GM18909 (cell line): ENCODE results near the gene LDLRAD4.

ENCODE experiments used
- ATAC-seq: cut with Tn5 transposase; IDR thresholded peaks from one replicate; pipeline ENCODE4 v1.9.1; 2021; ENCODE audit warnings: mild to moderate bottlenecking; ENCODE audit not compliant: unreplicated experiment, poor library complexity

The LDLRAD4 gene

DNA sequence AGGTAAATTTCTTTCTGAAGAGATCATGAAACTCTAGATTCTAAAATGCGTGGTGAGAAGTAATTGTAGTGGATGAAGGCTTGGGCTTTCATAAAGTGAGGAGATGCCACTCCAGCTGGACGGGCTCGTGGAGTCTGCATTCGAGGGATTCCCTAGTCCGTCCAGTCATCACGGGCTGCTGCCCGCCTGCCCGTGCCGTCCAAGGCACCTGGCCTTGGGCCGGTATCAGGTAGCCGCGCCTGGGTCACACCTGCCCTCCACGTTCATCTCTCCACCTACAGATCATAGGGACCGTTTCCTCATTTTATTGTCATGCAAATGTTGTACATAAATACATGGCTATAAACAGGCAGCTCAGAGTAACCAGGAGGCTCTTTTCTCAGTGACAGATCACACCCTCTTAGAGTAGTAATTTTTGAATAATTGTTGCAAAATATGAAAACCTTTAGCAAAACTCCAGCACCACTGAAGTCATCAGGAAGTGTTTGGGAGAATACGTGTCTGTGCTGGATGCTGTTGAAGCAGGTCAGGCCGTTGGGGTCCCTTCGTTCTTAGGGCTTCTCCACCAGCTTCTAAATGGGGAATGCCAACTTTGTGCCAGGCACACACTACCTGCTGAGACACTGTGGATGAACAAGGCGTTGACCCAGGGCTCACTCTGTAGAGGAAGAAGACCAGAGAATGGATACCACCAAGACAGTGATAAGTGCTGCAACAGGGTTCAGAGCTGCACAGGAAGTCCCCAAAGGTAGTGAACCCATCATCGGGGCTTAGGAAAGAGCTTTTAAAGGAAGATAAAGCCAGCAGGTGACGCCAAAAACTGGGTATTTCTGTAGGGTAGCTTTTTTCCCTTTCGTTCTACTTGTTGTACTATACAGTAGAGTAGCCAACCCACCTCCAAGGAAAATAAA is 395.3 kb downstream of the LDLRAD4 start:
- ATAC-seq: no peak

DNA sequence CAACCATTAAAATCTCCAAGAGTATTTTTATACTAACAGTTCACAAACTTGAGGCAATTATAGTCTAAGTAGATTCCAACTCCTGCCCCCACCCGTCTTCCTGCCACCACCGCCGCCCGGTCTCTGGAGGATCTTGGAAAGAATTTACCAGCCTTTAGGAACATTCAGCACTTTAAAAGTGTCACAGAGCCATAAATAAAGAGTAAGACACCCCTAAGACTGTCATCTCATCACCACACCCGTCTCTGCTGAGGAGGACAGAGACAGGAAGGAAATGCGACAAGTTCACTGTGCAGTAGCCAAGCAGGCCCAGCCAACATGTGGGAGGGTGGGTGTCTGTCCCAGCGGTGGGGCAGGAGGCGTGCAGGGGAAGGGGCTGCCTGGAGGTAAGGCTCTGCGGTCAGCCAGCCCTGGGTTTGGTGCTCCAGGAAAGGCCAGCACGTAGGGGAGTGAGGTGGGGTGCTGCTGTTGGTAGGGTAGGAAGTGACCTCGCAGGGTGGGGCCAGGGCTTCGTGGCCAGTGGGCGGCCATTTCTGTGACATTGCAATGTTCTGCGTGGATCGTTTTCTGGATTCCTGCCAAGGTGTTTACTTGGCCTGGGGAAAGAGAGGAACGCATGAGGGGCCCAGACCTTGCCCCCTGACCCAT is 396.2 kb downstream of the LDLRAD4 start:
- no peak for ATAC-seq

DNA sequence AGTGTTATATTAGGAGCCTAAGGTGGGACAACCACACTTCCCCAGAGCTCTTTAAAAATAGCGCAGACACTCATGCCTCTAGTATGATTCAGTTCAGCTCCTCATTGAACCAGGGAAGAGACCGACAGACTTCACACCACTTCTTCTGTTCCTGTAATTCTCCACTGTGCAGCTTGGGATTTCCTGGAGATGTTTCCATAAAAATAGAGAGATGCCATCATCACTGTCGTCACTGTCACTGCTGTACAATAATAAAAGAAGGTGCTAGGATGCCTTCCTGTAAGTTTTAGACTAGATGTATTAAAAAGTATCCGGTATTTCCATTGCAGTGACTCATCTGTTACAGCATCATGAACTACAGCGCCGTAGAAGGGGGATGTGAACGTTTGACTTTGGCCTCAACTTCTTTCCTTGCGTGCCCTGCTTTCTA is 396.9 kb downstream of the LDLRAD4 start:
- ATAC-seq: no peak

DNA sequence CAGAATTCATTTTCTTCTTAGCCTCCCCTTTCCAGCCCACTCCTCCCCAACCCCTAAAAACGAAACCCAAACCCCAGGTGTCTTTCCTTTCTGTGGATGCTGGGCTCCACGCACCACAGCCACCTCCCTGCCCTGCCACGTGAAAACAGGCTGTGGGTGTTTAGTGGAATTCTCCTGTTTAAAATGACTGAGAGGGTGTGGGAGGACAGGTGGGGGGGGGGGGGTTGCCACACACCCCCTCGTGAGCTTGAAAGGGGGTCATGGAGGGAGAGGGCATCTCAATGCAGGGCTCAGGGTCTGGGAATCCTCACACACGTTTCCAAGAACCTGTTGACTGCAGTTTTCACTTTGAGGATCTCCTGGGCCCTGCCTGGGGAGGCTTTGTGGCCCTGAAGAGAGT is 397.5 kb downstream of the LDLRAD4 start:
- ATAC-seq: no peak

DNA sequence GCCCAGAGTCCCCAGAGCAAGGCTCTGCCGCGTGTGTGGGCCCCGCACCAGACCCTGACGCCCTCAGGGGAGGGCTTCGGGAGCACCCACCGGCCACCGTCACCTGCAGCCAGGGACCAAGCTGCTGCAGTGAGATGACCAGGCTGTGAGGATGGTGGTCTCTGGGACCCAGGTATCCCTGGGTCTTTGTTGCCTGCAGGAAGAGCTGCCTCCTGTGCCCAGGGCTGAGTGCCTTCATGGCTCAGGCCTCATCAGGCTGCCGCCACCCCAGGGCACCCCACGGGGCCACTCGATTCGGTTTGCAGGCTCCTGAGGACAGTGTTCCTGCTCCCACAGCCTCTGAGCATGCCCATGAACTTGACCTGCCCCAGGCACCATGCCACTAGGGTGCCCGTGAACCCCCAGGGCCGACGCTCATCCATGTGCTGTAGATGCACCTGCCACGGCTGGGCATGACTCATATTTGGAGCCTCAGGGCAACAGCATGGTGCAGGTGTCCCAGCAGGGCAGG is 398.0 kb downstream of the LDLRAD4 start:
- no peak for ATAC-seq

DNA sequence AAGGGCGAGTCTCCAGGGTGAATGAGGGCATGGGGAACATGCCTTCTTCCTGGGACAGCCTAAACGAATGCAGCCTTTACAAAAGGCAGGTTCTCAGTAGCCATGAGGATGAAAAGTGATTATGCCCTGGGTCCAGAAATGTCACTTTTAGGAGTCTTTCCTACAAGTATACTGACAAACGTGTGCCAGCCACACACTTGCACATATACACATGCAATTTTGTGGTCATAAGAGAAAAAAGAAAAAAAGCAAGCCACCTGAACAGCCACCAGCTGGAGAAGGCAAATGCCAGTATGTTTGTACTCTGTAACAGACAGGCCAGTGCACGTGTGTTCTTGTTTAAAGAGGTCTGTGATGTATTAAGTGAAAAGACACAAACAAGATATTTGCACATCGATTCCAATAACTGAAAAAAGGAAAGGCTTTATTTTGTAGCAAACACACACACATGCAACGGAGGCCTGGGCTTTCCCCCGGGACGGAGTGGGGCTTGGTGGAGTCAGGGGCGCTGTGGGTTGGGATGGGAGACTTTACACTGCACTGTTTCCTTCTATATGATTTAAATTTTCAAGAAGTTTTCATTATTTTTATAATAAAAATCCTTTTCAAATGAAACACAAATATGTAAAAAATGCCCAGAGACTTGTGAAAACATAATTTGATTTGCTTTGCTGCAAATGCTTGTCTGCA is 399.4 kb downstream of the LDLRAD4 start:
- no peak for ATAC-seq

DNA sequence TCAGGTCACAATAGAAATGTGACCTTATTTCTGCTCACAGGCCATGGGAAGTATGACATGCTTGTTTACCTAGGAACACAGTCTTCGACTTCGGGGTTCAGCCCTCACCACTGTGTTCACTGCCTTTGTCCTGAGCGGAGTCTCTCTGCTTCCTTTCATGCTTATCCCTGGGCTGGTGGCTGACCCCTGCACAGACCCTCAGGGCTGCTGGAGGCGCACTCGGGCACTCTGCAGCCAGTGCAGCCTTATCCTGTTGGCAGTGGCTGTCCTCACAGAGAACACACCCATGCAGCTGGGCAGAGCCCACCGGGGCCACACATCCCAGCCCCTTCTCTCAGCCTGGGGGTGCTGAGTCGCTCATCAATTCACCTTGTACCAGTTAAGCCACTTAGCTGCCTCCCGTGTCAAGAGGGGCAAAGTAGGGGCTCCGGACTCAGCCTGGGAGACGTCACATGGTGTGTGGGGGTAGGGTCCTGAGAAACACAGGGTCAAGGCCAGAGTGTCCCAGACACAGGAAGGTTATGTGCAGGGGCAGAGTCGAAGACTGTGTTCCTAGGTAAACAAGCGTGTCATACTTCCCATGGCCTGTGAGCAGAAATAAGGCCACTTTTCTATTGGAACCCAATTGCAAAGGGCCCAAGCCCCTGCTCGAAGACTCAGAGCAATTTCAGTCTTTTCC is 400.3 kb downstream of the LDLRAD4 start:
- ATAC-seq: no peak

DNA sequence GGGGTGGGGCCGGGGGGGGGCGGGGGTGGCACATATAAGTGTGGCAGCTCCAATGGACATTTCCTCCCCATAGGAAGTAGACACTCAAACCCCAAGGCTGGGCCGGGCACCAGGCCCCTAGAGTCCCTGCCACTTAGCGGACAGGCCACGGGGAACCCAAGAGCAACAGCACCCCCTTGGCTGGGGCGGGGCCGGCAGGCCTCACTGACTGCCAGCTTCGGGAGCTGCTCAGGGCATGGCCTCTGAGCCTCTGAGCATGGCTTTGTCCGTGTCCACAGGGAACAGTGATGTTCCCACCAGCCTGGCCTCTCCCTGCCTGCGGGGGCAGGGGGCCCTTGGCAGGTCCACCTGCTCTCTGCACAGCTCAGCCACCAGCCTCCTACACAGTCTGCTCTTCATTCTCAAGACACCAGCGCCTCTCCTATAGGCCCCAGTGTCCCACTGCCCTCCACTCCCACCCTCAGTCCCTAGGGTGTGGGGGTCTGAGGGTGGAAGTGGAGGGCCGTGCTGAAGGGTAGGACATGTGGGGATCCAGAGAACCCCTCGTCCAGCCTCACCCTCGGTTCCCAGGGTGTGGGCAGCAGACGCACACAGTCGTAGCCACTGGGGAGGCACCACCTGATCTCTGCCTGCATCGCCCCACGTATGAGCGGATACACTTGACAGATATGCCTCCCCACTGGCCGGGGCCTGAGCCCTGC is 401.1 kb downstream of the LDLRAD4 start:
- no peak for ATAC-seq

DNA sequence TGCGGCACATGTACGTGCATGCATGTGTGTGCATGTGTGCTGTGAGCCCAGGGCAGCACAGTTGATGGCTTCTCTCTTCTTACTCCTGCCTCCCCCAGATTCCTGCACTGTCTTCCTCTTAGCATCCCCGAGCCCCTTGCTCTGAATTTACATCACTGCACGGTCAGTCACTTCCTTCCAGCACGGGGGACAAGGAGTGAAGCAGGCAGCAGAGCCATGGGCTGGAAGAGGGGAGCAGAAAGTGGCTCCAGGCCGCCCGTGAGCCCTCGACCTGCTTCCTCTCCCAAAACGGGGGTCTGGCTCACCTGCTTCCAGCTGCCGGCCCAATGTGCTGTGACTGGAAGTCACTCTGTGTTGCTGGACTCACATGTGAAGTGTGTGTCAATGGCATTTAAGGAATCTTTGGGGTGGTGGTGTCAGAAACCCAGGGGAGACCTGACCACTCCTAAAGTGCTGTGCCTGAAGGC is 401.7 kb downstream of the LDLRAD4 start:
- no peak for ATAC-seq

DNA sequence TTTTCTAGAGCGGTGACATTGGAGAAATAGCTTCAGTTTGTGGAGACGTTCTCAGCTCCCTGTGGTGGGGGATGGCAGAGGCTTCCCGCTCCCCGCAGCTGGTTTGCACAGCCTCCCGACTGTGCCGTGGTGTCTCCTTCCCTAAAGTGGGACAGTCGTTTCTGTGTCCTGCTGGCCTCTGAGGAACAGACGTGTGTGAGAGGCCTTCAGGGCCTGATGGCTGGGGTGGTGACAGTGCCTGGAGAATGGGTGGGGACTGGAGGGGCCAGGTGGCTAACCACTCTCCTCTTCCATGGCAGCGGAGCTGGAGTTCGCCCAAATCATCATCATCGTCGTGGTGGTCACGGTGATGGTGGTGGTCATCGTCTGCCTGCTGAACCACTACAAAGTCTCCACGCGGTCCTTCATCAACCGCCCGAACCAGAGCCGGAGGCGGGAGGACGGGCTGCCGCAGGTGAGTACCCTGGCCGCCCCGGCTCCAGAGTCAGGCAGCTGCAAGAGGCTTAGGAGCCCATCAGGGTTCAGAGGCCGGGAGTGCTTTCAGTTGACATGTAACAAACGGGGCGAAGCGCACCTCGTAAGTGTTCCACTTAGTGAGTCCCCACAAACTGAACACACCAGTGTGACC is 402.4 kb downstream of the LDLRAD4 start:
- no peak for ATAC-seq

DNA sequence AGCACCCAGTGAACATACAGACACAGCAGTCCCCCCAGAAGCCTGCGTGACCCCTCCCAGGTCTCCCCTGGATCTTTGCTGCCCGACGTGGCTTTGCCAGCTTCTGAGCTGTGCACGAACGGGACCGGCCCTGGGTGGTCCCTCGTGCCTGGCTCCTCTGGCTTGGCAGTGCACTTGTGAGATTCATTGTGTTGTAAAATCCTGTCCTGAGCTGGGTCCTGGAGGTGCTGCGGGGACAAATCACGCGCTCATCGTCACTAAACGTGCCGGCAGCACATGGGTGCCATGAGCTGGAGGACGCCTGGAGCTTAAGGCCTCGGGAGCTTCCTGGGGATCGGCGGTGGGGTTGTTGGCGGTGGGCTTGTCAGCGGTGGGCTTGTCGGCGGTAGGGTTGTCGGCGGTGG is 402.9 kb downstream of the LDLRAD4 start:
- no peak for ATAC-seq

DNA sequence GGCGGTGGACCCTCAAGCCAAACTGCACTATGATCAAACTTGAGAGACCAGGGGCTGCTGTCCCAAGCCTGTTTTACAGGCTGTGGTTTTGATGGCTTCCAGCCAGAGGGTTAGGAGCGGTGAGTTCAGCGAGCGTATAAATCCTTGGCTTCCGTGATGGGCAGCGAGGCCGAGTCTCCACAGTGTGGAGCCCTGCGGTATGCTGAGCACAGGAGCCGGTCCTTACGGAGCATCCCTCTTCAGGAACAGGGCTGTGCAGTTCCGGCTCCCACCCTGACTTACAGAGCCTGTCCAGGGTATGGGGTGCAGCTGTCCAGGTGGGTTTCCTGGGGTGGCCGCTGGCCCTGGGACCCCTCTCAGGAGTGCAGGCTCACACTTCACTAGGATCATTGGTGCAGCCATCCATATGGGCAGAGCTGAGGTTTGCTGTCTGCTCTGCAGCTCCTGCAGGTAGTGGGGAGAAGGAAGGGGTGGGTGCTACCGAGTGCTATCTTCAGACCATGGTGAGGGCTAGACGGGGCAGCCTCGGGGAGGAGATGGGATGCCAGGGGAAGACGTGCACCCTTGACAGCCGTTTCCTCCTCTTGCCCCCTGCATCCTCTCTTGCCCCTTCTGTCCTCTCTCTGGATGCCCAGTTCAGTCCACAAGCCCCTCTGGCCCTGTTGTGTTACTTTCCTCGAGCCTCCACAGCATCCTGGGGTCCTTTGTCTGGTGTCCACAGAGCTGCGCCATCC is 403.5 kb downstream of the LDLRAD4 start:
- no peak for ATAC-seq

DNA sequence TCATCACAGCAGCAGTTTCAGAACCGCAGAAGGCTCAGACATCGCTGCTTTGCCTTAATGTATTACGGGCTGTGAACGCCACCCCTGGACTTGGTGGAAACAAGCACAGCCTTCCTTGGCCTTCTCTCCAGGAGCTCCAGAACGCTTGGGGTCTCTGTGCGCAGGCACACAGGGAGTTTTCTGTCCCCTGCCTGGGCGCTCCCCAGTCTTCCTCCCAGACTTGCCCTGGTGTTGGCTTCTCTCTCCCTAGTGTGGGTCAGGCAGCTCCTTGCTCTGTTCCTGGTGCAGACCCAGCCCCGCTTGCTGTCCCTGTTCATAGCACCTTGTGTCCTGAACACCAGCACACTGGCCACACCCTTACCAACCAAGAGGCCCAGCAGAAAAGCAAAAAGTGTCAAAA is 404.2 kb downstream of the LDLRAD4 start:
- ATAC-seq: no peak

DNA sequence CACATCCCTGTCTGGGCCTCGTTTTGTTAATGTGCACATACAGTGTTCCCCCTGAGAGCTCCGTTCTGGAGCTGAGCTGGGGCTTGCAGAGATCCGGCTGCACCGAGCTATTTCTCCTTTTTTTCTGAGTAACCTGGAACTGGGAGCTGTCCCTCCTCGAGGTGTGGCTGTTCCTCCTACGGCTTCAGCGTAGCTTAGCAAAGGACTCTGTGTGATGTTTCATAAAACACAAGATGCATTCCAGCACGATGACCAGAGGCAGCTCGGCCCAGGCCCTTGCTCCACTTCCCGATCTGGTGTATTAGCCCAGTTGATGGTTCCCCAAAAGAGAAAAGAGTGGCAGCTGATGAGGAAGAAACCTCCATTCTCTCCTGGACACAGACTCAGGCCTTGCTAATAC is 404.8 kb downstream of the LDLRAD4 start:
- ATAC-seq: no peak

DNA sequence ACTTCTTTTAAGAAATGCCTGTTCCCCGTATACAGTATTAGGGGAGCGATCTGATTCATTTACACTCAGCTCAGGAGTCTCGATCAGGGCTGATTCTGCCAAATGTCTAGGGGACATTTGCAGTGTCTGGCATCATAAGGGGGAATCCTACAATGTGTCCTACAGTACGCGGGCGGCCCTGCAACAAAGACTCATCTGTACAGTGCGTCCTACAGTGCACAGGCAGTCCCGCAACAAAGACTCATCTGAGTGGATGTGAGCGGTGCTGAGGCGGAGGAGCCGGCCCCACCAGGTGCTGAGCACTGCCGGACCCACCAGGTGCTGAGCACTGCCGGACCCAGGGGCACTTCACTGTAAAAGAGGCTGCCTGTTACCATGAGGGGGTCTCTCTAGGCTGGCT is 405.3 kb downstream of the LDLRAD4 start:
- no peak for ATAC-seq

DNA sequence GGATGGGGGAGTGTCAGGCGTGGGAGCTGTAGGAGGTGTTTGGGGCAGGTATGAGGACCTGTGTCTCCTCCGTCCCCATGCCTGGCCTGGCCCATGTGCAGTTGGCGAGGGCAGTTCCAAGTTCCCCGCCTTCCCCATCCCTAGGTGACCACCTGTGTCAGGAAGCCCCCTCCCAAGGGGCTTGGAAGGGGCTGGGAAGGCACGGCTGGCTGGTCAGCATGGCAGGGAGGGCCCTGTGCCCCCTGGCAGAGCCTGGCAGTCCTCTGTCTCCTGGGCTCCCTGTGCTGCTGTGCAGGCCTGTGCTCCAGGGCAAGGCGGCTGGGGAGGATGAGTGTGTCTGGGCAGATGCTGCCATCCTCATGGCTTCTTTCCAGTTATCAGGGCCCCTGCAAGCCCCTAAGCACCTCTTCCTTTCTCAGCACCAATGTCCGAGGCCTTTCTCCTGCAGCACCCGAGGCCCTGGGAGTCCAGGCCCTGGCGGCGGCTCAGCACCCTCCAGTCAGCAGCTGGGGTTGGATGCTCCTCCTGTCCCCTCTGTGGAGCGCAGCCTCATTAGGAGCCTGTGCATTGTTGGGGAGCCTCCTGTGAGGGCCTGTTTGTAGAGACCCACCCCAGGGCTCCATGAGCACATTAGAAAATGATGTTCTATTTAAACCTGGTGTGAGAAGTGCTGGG is 406.1 kb downstream of the LDLRAD4 start:
- no peak for ATAC-seq

DNA sequence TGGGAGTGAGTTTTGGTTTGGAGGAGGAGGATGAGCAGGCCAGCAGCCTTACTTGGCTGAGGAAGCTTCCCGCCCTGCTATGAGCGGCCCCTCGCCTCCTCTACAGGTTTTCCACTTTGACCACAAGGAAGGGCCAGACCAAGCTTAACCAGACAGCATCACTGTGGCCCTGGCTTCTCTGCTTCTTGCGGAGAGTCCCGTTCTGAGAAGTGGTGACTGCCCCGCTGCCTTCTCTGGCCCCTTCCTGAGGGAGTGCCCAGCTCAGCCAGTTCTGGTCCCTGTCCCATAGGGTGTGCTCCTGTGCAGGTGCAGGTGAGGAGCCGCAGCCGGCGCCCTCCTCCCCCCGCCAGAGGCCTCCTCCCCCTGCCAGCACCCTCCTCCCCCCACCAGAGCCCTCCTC is 406.8 kb downstream of the LDLRAD4 start:
- ATAC-seq: no peak
